ENCODE data around the gene SHQ1.

DNA sequence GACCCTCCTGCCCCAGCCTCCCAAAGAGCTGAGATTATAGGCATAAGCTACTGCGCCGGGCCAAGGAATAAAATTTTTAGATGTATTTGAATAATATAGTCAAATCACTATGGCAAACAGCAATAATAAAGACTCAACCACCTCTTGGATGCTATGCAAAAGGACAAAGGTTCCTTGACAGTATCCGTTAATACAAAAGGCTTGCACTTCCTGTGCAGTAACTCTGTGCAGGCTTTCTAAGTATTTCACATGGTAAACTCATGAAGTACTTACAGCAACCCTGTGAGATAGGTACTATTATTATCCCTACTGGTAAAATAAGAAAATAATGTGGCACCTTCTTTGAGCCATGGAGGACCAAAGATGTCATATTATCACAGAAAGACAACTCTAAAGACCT, 86.8 kb downstream of the SHQ1 start:
- no peak for TF ChIP-seq POLR2A (IDR thresholded peaks at IDR 0.05)
- TF ChIP-seq, protein P1, sequence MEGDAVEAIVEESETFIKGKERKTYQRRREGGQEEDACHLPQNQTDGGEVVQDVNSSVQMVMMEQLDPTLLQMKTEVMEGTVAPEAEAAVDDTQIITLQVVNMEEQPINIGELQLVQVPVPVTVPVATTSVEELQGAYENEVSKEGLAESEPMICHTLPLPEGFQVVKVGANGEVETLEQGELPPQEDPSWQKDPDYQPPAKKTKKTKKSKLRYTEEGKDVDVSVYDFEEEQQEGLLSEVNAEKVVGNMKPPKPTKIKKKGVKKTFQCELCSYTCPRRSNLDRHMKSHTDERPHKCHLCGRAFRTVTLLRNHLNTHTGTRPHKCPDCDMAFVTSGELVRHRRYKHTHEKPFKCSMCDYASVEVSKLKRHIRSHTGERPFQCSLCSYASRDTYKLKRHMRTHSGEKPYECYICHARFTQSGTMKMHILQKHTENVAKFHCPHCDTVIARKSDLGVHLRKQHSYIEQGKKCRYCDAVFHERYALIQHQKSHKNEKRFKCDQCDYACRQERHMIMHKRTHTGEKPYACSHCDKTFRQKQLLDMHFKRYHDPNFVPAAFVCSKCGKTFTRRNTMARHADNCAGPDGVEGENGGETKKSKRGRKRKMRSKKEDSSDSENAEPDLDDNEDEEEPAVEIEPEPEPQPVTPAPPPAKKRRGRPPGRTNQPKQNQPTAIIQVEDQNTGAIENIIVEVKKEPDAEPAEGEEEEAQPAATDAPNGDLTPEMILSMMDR (IDR thresholded peaks at IDR 0.05) = no peak
